AG10803 (cell line): ENCODE data around the gene CHCT1.
"Not testable (repeated sequence)": the region's sequence is repeated elsewhere in the genome, so short reads cannot be mapped to it uniquely, and the experiment has no call there.

Source experiments
- DNase-seq: peaks from one replicate; pipeline ENCODE4 v3.0.0; 2010; ENCODE audit warnings: low read depth
- H3K4me3 ChIP-seq: 2 replicates; pipeline ENCODE4 v1.5.1; 2011; ENCODE audit warnings: mild to moderate bottlenecking, low read length, control low read depth
- TF ChIP-seq, protein P1 (sequence below): conservative IDR thresholded peaks from 2 replicates; pipeline ENCODE4 v1.5.1; 2011; ENCODE audit warnings: mild to moderate bottlenecking, low read length, control low read depth, inconsistent platforms

CHCT1 gene

GRCh38 chr17:60422162-60422665 is at the start of gene CHCT1:
Gene CHCT1, plus strand, starts transcription at chr17:60422489. Its CDS starts 104 bp downstream, at chr17:60422593.
- no peak for DNase-seq
- H3K4me3 ChIP-seq, result peak within 1 kb of the TSS; percentile 63
- TF ChIP-seq, protein P1, sequence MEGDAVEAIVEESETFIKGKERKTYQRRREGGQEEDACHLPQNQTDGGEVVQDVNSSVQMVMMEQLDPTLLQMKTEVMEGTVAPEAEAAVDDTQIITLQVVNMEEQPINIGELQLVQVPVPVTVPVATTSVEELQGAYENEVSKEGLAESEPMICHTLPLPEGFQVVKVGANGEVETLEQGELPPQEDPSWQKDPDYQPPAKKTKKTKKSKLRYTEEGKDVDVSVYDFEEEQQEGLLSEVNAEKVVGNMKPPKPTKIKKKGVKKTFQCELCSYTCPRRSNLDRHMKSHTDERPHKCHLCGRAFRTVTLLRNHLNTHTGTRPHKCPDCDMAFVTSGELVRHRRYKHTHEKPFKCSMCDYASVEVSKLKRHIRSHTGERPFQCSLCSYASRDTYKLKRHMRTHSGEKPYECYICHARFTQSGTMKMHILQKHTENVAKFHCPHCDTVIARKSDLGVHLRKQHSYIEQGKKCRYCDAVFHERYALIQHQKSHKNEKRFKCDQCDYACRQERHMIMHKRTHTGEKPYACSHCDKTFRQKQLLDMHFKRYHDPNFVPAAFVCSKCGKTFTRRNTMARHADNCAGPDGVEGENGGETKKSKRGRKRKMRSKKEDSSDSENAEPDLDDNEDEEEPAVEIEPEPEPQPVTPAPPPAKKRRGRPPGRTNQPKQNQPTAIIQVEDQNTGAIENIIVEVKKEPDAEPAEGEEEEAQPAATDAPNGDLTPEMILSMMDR, result no peak

DNA sequence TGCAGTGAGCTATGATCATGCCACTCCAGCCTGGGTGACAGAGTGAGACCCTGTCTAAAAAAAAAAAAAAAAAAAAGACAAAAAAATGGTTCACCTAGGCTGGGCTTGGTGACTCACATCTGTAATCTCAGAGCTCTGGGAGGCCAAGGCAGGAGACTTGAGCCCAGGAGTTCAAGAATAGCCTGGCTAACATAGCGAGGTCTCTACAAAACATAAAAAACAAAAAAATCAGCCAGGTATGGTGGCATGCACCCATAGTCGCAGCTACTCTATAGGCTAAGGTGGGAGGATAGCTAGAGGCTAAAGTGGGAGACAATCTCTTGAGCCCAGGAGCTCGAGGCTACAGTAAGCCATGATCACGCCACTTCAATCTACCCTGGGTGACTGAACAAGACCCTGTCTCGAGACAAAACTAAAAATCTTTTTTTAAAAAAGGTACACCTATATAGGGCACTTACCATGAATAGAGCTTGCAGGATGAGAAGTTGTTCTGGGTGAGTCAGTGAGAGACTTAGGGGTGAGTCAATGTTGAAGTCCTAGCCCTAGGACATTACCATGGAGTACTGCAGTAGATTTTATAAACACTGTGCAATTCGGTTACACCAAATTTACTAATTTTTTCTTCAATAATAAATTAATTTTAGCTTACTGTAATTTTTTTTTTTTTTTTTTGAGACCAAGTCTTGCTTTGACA is 49.4 kb upstream of the CHCT1 start:
- no peak overlapping the region for H3K4me3 ChIP-seq
- peak; percentile 67 for DNase-seq
- TF ChIP-seq, protein P1, result no peak

GRCh38 chr17:60378187-60378586 is 44.1 kb upstream of the CHCT1 start:
- not testable (repeated sequence) for H3K4me3 ChIP-seq, DNase-seq

GRCh38 chr17:60379461-60379860 is 42.8 kb upstream of the CHCT1 start:
- not testable (repeated sequence) for DNase-seq

GRCh38 chr17:60381958-60382357 is 40.3 kb upstream of the CHCT1 start:
- no peak overlapping the region for H3K4me3 ChIP-seq
- TF ChIP-seq, protein P1, result no peak
- no peak for DNase-seq

More at GRCh38 chr17:60379461-60379860, 42.8 kb upstream of the CHCT1 start:
- not testable (repeated sequence) for H3K4me3 ChIP-seq

DNA sequence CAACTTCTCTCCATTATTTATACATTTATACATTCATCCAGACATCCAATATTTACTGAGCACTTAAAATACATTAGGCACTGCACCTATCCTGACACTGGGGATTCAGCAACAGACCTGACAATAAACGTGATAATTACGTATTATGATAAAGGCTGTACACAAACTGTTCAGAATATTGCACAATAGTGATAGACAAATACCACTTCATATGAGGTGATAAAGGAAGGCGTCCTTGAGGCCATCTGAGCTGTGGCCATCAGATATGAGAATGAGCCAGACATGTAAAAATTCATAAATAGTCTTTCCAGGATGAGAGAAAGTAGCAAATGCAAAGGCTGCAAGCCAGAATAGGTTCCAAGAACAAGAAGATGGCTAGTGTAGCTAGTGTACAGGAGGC is 38.9 kb upstream of the CHCT1 start:
- DNase-seq, result no peak
- no peak overlapping the region for H3K4me3 ChIP-seq
- TF ChIP-seq, protein P1, result no peak

GRCh38 chr17:60384921-60385320 is 37.4 kb upstream of the CHCT1 start:
- H3K4me3 ChIP-seq, result not testable (repeated sequence)

GRCh38 chr17:60386147-60387058 is 35.9 kb upstream of the CHCT1 start:
- TF ChIP-seq, protein P1, result no peak
- DNase-seq, result peak; percentile 31
- no peak overlapping the region for H3K4me3 ChIP-seq

More at GRCh38 chr17:60384921-60385320, 37.4 kb upstream of the CHCT1 start:
- not testable (repeated sequence) for DNase-seq
